ENCODE data around the gene VSTM2B. TPM values are rescaled to one million over a fixed set of nuclear protein-coding genes. Genes with fewer than 3 reads are reported as not detected.

The VSTM2B gene
- total and polyA plus RNA-seq, 2 of the 4 experiments (the other 2 are of a cell fraction): not detected

DNA sequence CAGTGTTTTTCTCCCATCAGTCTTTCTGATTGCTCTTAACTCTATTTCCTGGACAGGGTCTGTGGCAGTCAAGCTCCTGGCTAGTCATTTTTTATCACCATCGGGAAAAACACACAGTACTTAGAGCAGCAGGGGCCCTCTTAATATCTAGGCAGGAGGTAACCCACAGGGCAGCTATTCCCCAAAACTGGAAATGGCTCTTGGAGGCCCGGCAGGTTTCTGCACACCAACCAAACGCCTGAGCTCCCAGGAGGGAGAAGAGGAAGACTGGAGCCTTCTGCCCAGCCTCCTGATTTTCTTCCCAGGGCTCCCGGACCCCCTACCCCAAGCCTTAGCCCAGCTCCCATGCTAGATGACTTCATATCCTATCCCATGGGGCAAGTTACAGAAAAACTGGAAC lies 49.3 kb upstream of the VSTM2B start:
- Histone ChIP-seq H3K4me2 (ENCODE audit: low read depth, low read length) (no peak overlapping the region), H4K20me1 (ENCODE audit: insufficient read depth, low read length) (no peaks in the 10 kb centered on the region), H3K27me3 (ENCODE audit: control insufficient read depth, insufficient read depth, low read length) (no peaks in the 10 kb centered on the region), H3K9me3 (ENCODE audit: control insufficient read depth, insufficient read depth, low read length) (peaks cover 7% of the 10 kb centered on the region; the same call in 1 of the 2 replicates), H2AFZ (replicated peaks; ENCODE audit: low read length, poor library complexity) (no peak overlapping the region), H3K14ac (replicated peaks; ENCODE audit: low read depth, low read length) (no peak overlapping the region), H3K56ac (ENCODE audit: extremely low read depth, insufficient read depth, low read length) (no peak overlapping the region), H4K5ac (ENCODE audit: low read depth, low read length) (no peak overlapping the region), H3K9me1 (ENCODE audit: insufficient read depth, low read length) (no peaks in the 10 kb centered on the region), H3K79me1 (ENCODE audit: low read depth in 1 of 2, low read length in 2 of 2) (no peaks in the 10 kb centered on the region), H2AK9ac (replicated peaks; ENCODE audit: low read depth, low read length, poor library complexity) (no peak overlapping the region), H4K8ac (ENCODE audit: low read depth in 2 of 2, low read length in 2 of 2) (no peak overlapping the region), H2BK5ac (ENCODE audit: low read depth, low read length, poor library complexity, severe bottlenecking) (no peak overlapping the region), H2BK120ac (ENCODE audit: low read depth, low read length) (no peak overlapping the region), H3K4me1 (ENCODE audit: control insufficient read depth, insufficient read depth, low read length) (no peaks in the 10 kb centered on the region), H3K36me3 (ENCODE audit: control insufficient read depth, insufficient read depth, low read length) (no peaks in the 10 kb centered on the region), H3K23ac (ENCODE audit: low read depth, low read length) (no peak overlapping the region), H4K91ac (ENCODE audit: insufficient read depth, low read depth, low read length) (no peak overlapping the region), H3K27ac (ENCODE audit: insufficient read depth, low read length) (no peak overlapping the region), H3K9ac (ENCODE audit: low read depth, low read length) (no peak overlapping the region), H3K4me3 (ENCODE audit: insufficient read depth, low read depth, low read length) (no peak overlapping the region), H2AK5ac (ENCODE audit: low read depth, low read length) (no peak overlapping the region), H2BK15ac (ENCODE audit: low read depth, low read length) (no peak overlapping the region), H3K18ac (ENCODE audit: low read depth, low read length) (no peak overlapping the region), H2BK20ac (ENCODE audit: low read depth, low read length) (no peak overlapping the region), H3K4ac (ENCODE audit: low read depth, low read length) (no peak overlapping the region)
- BruUV-seq (replicated peaks): no TSS peak
- intact Hi-C loops (cut with micrococcal nuclease) (loop anchor here (10.0 kb wide), 1 partner anchor 112 kb away; no protein-coding TSS in a partner anchor), dilution Hi-C loops (cut with HindIII; ENCODE audit: low sequenced_read_pairs, unreplicated experiment) (no loop called here), in situ Hi-C loops (cut with MboI; ENCODE audit: low sequenced_read_pairs) (no loop called here)
- DNase-seq (no peak), ATAC-seq (ENCODE audit: low read depth) (no peak)
- POLR2A ChIA-PET (ENCODE audit: unreplicated experiment): no interaction called here
- CTCF ChIA-PET: no interaction called here
- TF ChIP-seq, protein P1, sequence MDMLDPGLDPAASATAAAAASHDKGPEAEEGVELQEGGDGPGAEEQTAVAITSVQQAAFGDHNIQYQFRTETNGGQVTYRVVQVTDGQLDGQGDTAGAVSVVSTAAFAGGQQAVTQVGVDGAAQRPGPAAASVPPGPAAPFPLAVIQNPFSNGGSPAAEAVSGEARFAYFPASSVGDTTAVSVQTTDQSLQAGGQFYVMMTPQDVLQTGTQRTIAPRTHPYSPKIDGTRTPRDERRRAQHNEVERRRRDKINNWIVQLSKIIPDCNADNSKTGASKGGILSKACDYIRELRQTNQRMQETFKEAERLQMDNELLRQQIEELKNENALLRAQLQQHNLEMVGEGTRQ (IDR thresholded peaks at IDR 0.05; ENCODE audit: low read depth, low read length): no peak
- TF ChIP-seq, protein P2, sequence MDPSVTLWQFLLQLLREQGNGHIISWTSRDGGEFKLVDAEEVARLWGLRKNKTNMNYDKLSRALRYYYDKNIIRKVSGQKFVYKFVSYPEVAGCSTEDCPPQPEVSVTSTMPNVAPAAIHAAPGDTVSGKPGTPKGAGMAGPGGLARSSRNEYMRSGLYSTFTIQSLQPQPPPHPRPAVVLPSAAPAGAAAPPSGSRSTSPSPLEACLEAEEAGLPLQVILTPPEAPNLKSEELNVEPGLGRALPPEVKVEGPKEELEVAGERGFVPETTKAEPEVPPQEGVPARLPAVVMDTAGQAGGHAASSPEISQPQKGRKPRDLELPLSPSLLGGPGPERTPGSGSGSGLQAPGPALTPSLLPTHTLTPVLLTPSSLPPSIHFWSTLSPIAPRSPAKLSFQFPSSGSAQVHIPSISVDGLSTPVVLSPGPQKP (IDR thresholded peaks at IDR 0.05; ENCODE audit: borderline replicate concordance, low read depth, low read length): no peak
- no peak for TF ChIP-seq RCOR1 (IDR thresholded peaks at IDR 0.05; ENCODE audit: insufficient replicate concordance, low read length)
- no peak for TF ChIP-seq NFE2L2 (IDR thresholded peaks at IDR 0.05; ENCODE audit: low read depth, low read length)
- TF ChIP-seq, protein P3, sequence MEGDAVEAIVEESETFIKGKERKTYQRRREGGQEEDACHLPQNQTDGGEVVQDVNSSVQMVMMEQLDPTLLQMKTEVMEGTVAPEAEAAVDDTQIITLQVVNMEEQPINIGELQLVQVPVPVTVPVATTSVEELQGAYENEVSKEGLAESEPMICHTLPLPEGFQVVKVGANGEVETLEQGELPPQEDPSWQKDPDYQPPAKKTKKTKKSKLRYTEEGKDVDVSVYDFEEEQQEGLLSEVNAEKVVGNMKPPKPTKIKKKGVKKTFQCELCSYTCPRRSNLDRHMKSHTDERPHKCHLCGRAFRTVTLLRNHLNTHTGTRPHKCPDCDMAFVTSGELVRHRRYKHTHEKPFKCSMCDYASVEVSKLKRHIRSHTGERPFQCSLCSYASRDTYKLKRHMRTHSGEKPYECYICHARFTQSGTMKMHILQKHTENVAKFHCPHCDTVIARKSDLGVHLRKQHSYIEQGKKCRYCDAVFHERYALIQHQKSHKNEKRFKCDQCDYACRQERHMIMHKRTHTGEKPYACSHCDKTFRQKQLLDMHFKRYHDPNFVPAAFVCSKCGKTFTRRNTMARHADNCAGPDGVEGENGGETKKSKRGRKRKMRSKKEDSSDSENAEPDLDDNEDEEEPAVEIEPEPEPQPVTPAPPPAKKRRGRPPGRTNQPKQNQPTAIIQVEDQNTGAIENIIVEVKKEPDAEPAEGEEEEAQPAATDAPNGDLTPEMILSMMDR (conservative IDR thresholded peaks at IDR 0.05; ENCODE audit: low read depth, low read length): no peak
- WGBS, 2 experiments (ENCODE audit: extremely low coverage in 2 of 2, insufficient read length in 1 of 2): 20% methylated on average over 1 of the region's 4 CpGs; no CpG with 5 or more reads in 1 of the 2 experiments

All from IMR-90 (cell line).